Measurements from ENCODE around the gene OXCT1.

Gene OXCT1

GRCh38 chr5:41869724-41870626, at the start of gene OXCT1:
Gene OXCT1, minus strand, starts transcription at chr5:41870425. Its CDS starts 67 bp downstream, at chr5:41870358.
- no peaks in the 10 kb centered on the region for H3K27me3 Mint-ChIP-seq (ENCODE audit: low read depth)
- H3K4me1 Mint-ChIP-seq, result peaks cover 21% of the 10 kb centered on the region
- H3K36me3 Mint-ChIP-seq (ENCODE audit: low read depth), result no peaks in the 10 kb centered on the region
- TF ChIP-seq CTCF (IDR thresholded peaks at IDR 0.05; ENCODE audit: unreplicated experiment in 3 of 3), result no peak
- H3K27ac Mint-ChIP-seq, result peak within 1 kb of the TSS; percentile 30 to 86 (median 77)
- H3K9me3 Mint-ChIP-seq, result no peaks in the 10 kb centered on the region
- H3K4me3 Mint-ChIP-seq, result peak within 1 kb of the TSS; percentile 87 to 92 (median 92)

DNA sequence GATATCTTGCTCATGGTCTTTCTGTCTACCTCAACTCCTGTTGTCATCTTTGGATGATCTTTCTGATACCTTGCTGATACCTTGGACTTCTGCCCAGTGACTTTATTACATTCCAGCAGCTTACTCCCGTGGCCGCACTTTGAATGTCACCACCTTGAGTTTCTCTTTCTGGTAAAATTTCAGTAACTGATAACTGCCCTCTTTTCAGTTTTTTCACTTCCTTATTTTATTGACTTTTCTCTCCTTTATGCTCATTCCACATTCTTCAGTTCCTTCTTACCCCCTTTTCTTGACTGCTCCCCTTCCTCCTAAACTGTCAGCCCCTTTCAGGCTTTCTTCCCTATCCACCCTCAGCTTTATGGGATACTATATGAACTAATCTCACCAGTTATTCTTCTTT, 47.9 kb upstream of the OXCT1 start:
- Mint-ChIP-seq H3K4me3 (no peak overlapping the region), H3K27me3 (ENCODE audit: low read depth) (no peaks in the 10 kb centered on the region), H3K4me1 (no peaks in the 10 kb centered on the region), H3K27ac (no peak overlapping the region), H3K9me3 (no peaks in the 10 kb centered on the region), H3K36me3 (ENCODE audit: low read depth) (peaks cover 66% of the 10 kb centered on the region)
- TF ChIP-seq CTCF (IDR thresholded peaks at IDR 0.05; ENCODE audit: unreplicated experiment in 3 of 3), result no peak

GRCh38 chr5:41908374-41909079, 38.3 kb upstream of the OXCT1 start:
- Mint-ChIP-seq H3K27ac (no peak overlapping the region), H3K27me3 (ENCODE audit: low read depth) (no peaks in the 10 kb centered on the region), H3K4me1 (peaks cover 18% of the 10 kb centered on the region), H3K36me3 (ENCODE audit: low read depth) (peaks cover 56% of the 10 kb centered on the region), H3K4me3 (peak overlapping the region in 2 of 3 experiments; percentile 25 to 50), H3K9me3 (no peaks in the 10 kb centered on the region)
- TF ChIP-seq CTCF (IDR thresholded peaks at IDR 0.05; ENCODE audit: unreplicated experiment in 3 of 3), result no peak

DNA sequence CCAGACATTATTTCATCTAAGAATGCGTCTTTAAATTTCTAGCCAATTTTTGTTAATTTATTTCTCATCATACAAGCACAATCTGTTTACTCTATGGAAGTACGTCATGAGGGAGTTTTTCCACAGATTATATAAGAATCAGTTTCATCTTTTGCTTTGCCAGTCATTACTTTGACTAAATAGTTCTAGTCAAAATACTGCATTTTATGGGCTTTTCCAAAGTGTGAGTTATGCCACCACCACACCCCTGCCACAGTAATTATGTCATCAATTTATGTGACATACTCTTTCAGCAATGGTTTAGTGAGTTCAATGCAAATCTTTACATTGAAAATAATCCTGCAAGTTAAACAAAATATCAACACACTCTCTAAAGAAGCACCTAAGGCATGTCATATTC, 35.9 kb upstream of the OXCT1 start:
- no peak overlapping the region for H3K27ac Mint-ChIP-seq
- peak overlapping the region in 2 of 3 experiments; percentile 27 to 47 for H3K4me3 Mint-ChIP-seq
- no peak for TF ChIP-seq CTCF (IDR thresholded peaks at IDR 0.05; ENCODE audit: unreplicated experiment in 3 of 3)
- H3K27me3 Mint-ChIP-seq (ENCODE audit: low read depth), result no peaks in the 10 kb centered on the region
- peaks cover 34% of the 10 kb centered on the region for H3K36me3 Mint-ChIP-seq (ENCODE audit: low read depth)
- H3K9me3 Mint-ChIP-seq, result no peaks in the 10 kb centered on the region
- H3K4me1 Mint-ChIP-seq, result peaks cover 21% of the 10 kb centered on the region

GRCh38 chr5:41903892-41904799, 33.9 kb upstream of the OXCT1 start, which contains the start of gene RIMOC1:
Gene RIMOC1, plus strand, starts transcription at chr5:41904344. Its CDS starts 24 bp downstream, at chr5:41904368.
- H3K36me3 Mint-ChIP-seq (ENCODE audit: low read depth), result peaks cover 21% of the 10 kb centered on the region
- H3K4me3 Mint-ChIP-seq, result peak within 1 kb of the TSS; percentile 92 to 99 (median 95)
- H3K27me3 Mint-ChIP-seq (ENCODE audit: low read depth), result peaks cover 4% of the 10 kb centered on the region
- H3K4me1 Mint-ChIP-seq, result peaks cover 21% of the 10 kb centered on the region
- no peaks in the 10 kb centered on the region for H3K9me3 Mint-ChIP-seq
- peak within 1 kb of the TSS; percentile 88 to 97 (median 91) for H3K27ac Mint-ChIP-seq
- no peak for TF ChIP-seq CTCF (IDR thresholded peaks at IDR 0.05; ENCODE audit: unreplicated experiment in 3 of 3)

Measured in nephron (organoid).